K562 (cell line): ENCODE data around the gene IDI1.

Source experiments
- ARHGAP35 ChIP-seq: fragments of 450-650 bp; IDR thresholded peaks from 2 replicates; pipeline ENCODE4 v1.6.1; 2018; ENCODE audit not compliant: partially characterized antibody
- BCL6 ChIP-seq: fragments of 250-450 bp; sonication (Bioruptor Pico); IDR thresholded peaks from 2 replicates; pipeline ENCODE4 v1.4.0; 2020
- CTCF ChIP-seq, 3 experiments: IDR thresholded peaks in 2 of 3; conservative IDR thresholded peaks in 1 of 3; 2 replicates each; pipeline ENCODE4 v1.5.1; 2011 to 2012; ENCODE audit warnings: low read length in 3 of 3, mild to moderate bottlenecking in 3 of 3, control low read depth in 2 of 3, improper control_type of control experiment in 1 of 3, inconsistent platforms in 1 of 3, low read depth in 1 of 3, mixed read lengths in 1 of 3, moderate library complexity in 1 of 3; ENCODE audit not compliant: insufficient read depth in 2 of 3
- EP300 ChIP-seq: IDR thresholded peaks from 2 replicates; pipeline ENCODE4 v1.6.1; 2012; ENCODE audit warnings: low read length, improper control_type of control experiment
- HCFC1 ChIP-seq: IDR thresholded peaks from 2 replicates; pipeline ENCODE4 v1.6.1; 2012; ENCODE audit warnings: low read depth, low read length, improper control_type of control experiment
- KDM1A ChIP-seq, 2 experiments: fragments of 450-650 bp; IDR thresholded peaks; 2 replicates each; pipeline ENCODE4 v1.6.1; 2016; ENCODE audit warnings: mild to moderate bottlenecking in 2 of 2
- MED1 ChIP-seq: sonication (generic); formaldehyde crosslinking; IDR thresholded peaks from 2 replicates; pipeline ENCODE4 v1.8.1; 2023; ENCODE audit warnings: missing genetic modification reagents, borderline replicate concordance
- NFE2L1 ChIP-seq: fragments of 450-650 bp; IDR thresholded peaks from 2 replicates; pipeline ENCODE4 v1.6.1; 2016; ENCODE audit warnings: missing genetic modification characterization, low read depth, mild to moderate bottlenecking, missing compliant biosample characterization, moderate library complexity, borderline replicate concordance
- POLR3A ChIP-seq: IDR thresholded peaks from 2 replicates; pipeline ENCODE4 v1.6.1; 2011; ENCODE audit warnings: borderline replicate concordance, mild to moderate bottlenecking, moderate library complexity; ENCODE audit not compliant: insufficient read length, insufficient read depth; ENCODE audit errors: extremely low read depth
- SP1 ChIP-seq: sonication (generic); formaldehyde crosslinking; IDR thresholded peaks from 2 replicates; pipeline ENCODE4 v1.8.1; 2022; ENCODE audit warnings: mild to moderate bottlenecking, missing genetic modification reagents
- TAF15 ChIP-seq: fragments of 200-400 bp; formaldehyde crosslinking; IDR thresholded peaks from 2 replicates; pipeline ENCODE4 v1.6.1; 2017; ENCODE audit warnings: mild to moderate bottlenecking, low read depth, low read length, moderate library complexity
- TFAP4 ChIP-seq: sonication (generic); formaldehyde crosslinking; IDR thresholded peaks from 2 replicates; pipeline ENCODE4 v1.8.0; 2022; ENCODE audit warnings: missing genetic modification reagents, mild to moderate bottlenecking, moderate library complexity, borderline replicate concordance
- ZKSCAN1 ChIP-seq: fragments of 150-350 bp; IDR thresholded peaks from 2 replicates; pipeline ENCODE4 v1.6.1; 2016; ENCODE audit warnings: low read depth, low read length
- ZNF655 ChIP-seq: fragments of 250-450 bp; sonication (Bioruptor Pico); IDR thresholded peaks from 2 replicates; pipeline ENCODE4 v1.5.0; 2021

- TF ChIP-seq HCFC1 (no peak), POLR3A (no peak), KDM1A (IDR thresholded peaks at IDR 0.05) (no peak), TAF15 (no peak), ZNF655 (CRISPR knock-in tag) (no peak), TFAP4 (CRISPR knock-in tag) (no peak), NFE2L1 (tag) (no peak), BCL6 (CRISPR knock-in tag) (no peak), MED1 (CRISPR knock-in tag) (no peak), EP300 (no peak), SP1 (CRISPR knock-in tag) (no peak), CTCF (IDR thresholded peaks at IDR 0.05 in 2 of 3, conservative IDR thresholded peaks at IDR 0.05 in 1 of 3; ENCODE audit: insufficient read depth in 2 of 3, low read depth in 1 of 3, low read length in 3 of 3) (no peak), ZKSCAN1 (no peak), ARHGAP35 (no peak)
Observed at GRCh38 chr10:1040133-1040532, 8.8 kb downstream of the IDI1 start.
